Trophoblast cell (in vitro differentiated cells and primary cell): ENCODE results near the gene PAPPA.

ENCODE experiments used
- DNase-seq, 2 donors: peaks; one replicate each; pipeline ENCODE4 v3.0.0-alpha.2; 2016
- H2AFZ ChIP-seq: 2 replicates; pipeline ENCODE4 v1.6.1; 2013; ENCODE audit warnings: low read length, moderate library complexity, mild to moderate bottlenecking; ENCODE audit not compliant: insufficient read depth, poor library complexity
- H2AK5ac ChIP-seq: 2 replicates; pipeline ENCODE4 v1.6.1; 2013; ENCODE audit warnings: mild to moderate bottlenecking, low read length
- H2BK120ac ChIP-seq: 2 replicates; pipeline ENCODE4 v1.6.1; 2013; ENCODE audit warnings: low read length, mild to moderate bottlenecking, moderate library complexity; ENCODE audit not compliant: insufficient read depth, poor library complexity
- H2BK12ac ChIP-seq: 2 replicates; pipeline ENCODE4 v1.6.1; 2013; ENCODE audit warnings: mild to moderate bottlenecking, low read length, moderate library complexity
- H2BK5ac ChIP-seq: 2 replicates; pipeline ENCODE4 v1.6.1; 2013; ENCODE audit warnings: low read length, low read depth, moderate library complexity, mild to moderate bottlenecking; ENCODE audit not compliant: poor library complexity
- H3K14ac ChIP-seq: 2 replicates; pipeline ENCODE4 v1.6.1; 2013; ENCODE audit warnings: mild to moderate bottlenecking, low read length
- H3K18ac ChIP-seq: 2 replicates; pipeline ENCODE4 v1.6.1; 2013; ENCODE audit warnings: mild to moderate bottlenecking, low read length
- H3K23ac ChIP-seq: 2 replicates; pipeline ENCODE4 v1.6.1; 2013; ENCODE audit warnings: low read length
- H3K27ac ChIP-seq: 2 replicates; pipeline ENCODE4 v1.5.1; 2013; ENCODE audit warnings: low read depth, mild to moderate bottlenecking, inconsistent platforms, low read length, moderate library complexity
- H3K27me3 ChIP-seq: 2 replicates; pipeline ENCODE4 v1.6.1; 2013; ENCODE audit warnings: inconsistent platforms, mild to moderate bottlenecking, low read length, moderate library complexity; ENCODE audit not compliant: insufficient read depth
- H3K36me3 ChIP-seq, 2 experiments: 1 replicate in 1 of 2; 2 replicates in 1 of 2; pipeline ENCODE4 v1.6.1; 2013; ENCODE audit warnings: low read length in 2 of 2, mild to moderate bottlenecking in 2 of 2, moderate library complexity in 1 of 2; ENCODE audit not compliant: insufficient read depth in 2 of 2, control insufficient read depth in 1 of 2
- H3K4ac ChIP-seq: 2 replicates; pipeline ENCODE4 v1.6.1; 2013; ENCODE audit warnings: low read depth, mild to moderate bottlenecking, low read length, moderate library complexity
- H3K4me1 ChIP-seq, 2 experiments: 1 replicate in 1 of 2; 2 replicates in 1 of 2; pipeline ENCODE4 v1.6.1; 2013; ENCODE audit warnings: low read length in 2 of 2, mild to moderate bottlenecking in 2 of 2, moderate library complexity in 1 of 2; ENCODE audit not compliant: insufficient read depth in 2 of 2, control insufficient read depth in 1 of 2
- H3K4me2 ChIP-seq: 2 replicates; pipeline ENCODE4 v1.6.1; 2013; ENCODE audit warnings: inconsistent platforms, mild to moderate bottlenecking, low read length, moderate library complexity
- H3K4me3 ChIP-seq: 2 replicates; pipeline ENCODE4 v1.5.1; 2013; ENCODE audit warnings: mild to moderate bottlenecking, low read depth, low read length, inconsistent platforms
- H3K79me1 ChIP-seq: one replicate; pipeline ENCODE4 v1.6.1; 2013; ENCODE audit warnings: low read length
- H3K79me2 ChIP-seq: 2 replicates; pipeline ENCODE4 v1.6.1; 2013; ENCODE audit warnings: low read length, mild to moderate bottlenecking; ENCODE audit not compliant: control insufficient read depth, insufficient read depth, poor library complexity
- H3K9ac ChIP-seq: 2 replicates; pipeline ENCODE4 v1.6.1; 2013; ENCODE audit warnings: mild to moderate bottlenecking, low read length
- H3K9me3 ChIP-seq: 2 replicates; pipeline ENCODE4 v1.6.1; 2013; ENCODE audit warnings: low read depth, mild to moderate bottlenecking, control low read depth, inconsistent platforms, low read length; ENCODE audit not compliant: insufficient read depth
- H4K12ac ChIP-seq: 2 replicates; pipeline ENCODE4 v1.6.1; 2013; ENCODE audit warnings: low read depth, mild to moderate bottlenecking, low read length, moderate library complexity
- H4K8ac ChIP-seq: 2 replicates; pipeline ENCODE4 v1.6.1; 2013; ENCODE audit warnings: low read depth, mild to moderate bottlenecking, low read length, moderate library complexity
- H4K91ac ChIP-seq: one replicate; pipeline ENCODE4 v1.6.1; 2013; ENCODE audit warnings: low read depth, mild to moderate bottlenecking, low read length, moderate library complexity
- WGBS: extraction: QIAGEN DNeasy Blood & Tissue Kit; methylation state at CpG from one replicate; pipeline ENCODE4 v1.1.7; 2013; ENCODE audit warnings: missing lambda C conversion rate; ENCODE audit not compliant: insufficient read length, insufficient coverage; ENCODE audit errors: extremely low coverage; 5-methylcytosine and 5-hydroxymethylcytosine counted together

PAPPA gene

DNA sequence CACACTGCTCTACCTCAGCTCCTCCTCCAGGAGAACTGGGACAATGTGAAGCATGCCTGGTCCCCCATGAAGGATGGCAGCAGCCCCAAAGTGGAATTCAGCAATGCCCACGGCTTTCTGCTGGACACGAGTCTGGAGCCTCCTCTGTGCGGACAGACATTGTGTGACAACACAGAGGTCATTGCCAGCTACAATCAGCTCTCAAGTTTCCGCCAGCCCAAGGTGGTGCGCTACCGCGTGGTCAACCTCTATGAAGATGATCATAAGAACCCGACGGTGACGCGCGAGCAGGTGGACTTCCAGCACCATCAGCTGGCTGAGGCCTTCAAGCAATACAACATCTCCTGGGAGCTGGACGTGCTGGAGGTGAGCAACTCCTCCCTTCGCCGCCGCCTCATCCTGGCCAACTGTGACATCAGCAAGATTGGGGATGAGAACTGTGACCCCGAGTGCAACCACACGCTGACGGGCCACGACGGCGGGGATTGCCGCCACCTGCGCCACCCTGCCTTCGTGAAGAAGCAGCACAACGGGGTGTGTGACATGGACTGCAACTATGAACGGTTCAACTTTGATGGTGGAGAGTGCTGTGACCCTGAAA is 34.1 kb downstream of the PAPPA start:
- H3K9me3 ChIP-seq, result peaks cover 2% of the 10 kb centered on the region
- no peaks in the 10 kb centered on the region for H3K79me1 ChIP-seq
- H3K14ac ChIP-seq, result no peak overlapping the region
- no peaks in the 10 kb centered on the region for H3K27me3 ChIP-seq
- H3K4me2 ChIP-seq, result no peak overlapping the region
- no CpG with 5 or more reads among the region's 27 CpGs for WGBS
- H2BK5ac ChIP-seq, result no peak overlapping the region
- DNase-seq, result peak; percentile 38 to 39
- H3K4ac ChIP-seq, result no peak overlapping the region
- H4K12ac ChIP-seq, result no peak overlapping the region
- no peak overlapping the region for H3K27ac ChIP-seq
- no peak overlapping the region for H2BK12ac ChIP-seq
- no peak overlapping the region for H2AK5ac ChIP-seq
- H3K23ac ChIP-seq, result no peak overlapping the region
- no peaks in the 10 kb centered on the region for H3K4me1 ChIP-seq
- no peak overlapping the region for H3K9ac ChIP-seq
- H4K8ac ChIP-seq, result no peak overlapping the region
- peaks cover 3 to 11% of the 10 kb centered on the region in 2 experiments for H3K36me3 ChIP-seq
- H3K18ac ChIP-seq, result no peak overlapping the region
- no peak overlapping the region for H4K91ac ChIP-seq
- H3K4me3 ChIP-seq, result no peak overlapping the region
- H2AFZ ChIP-seq, result no peak overlapping the region
- H3K79me2 ChIP-seq, result no peaks in the 10 kb centered on the region
- no peak overlapping the region for H2BK120ac ChIP-seq

DNA sequence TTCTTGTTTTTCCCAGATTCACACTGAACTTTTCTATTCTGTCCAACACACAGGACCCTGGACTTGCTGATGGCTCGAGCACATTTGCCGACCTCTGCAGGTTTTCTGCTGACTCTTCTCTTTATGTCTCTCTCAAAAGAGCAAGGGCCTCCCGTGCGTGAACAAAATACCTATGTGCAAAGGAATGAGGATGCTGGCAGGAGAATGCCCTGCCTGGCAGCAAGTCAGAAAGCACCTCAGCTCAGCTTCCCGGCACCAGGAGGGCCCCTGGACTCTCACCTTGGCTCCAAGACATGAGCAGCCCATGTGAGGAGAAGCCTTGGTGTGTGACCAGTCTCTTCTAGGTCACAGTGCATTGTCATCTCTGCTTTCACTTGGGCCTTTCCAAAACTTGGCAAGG is 36.1 kb downstream of the PAPPA start:
- H3K79me1 ChIP-seq, result no peaks in the 10 kb centered on the region

DNA sequence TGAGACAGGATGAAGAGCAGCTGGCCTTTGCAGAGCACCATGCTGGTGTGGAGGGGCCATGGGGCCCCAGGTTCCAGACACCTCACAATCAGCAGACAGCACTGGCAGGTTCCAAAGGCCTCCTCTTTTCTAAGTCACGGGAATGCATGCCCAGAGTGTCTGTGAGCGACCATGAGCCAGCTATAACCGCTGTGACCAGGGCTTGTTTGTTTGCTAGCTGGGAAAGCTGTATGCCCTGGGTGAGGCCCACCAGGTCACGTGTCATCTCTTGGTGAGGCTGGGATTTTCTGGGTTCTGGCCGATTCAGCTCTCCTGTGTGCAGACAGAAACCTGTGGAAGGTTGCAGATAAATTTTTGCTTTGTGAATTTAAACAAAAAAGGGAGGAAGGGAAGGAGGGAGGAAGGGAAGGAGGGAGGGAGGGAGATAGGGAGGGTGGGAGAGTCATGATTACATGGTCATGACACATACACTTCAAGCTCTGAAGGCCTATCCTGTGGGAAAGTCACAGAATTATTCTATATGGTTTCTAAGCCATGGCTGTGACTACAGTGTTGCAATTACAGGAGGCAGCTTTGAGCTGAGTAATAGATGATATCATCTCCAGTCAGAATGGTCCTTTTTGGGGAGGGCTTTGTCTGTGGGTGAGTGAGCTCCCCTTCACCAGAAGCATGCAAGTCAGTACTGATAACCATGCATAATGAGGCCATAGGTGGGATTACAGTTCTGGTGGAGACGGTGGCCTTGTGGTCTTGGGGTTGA is 37.2 kb downstream of the PAPPA start:
- Histone ChIP-seq H4K8ac (no peak overlapping the region), H3K14ac (no peak overlapping the region), H2BK120ac (no peak overlapping the region), H3K79me1 (no peaks in the 10 kb centered on the region), H3K23ac (no peak overlapping the region), H3K4me3 (no peak overlapping the region), H2BK5ac (no peak overlapping the region), H2AK5ac (no peak overlapping the region), H4K12ac (no peak overlapping the region), H3K4ac (no peak overlapping the region), H3K27me3 (no peaks in the 10 kb centered on the region), H3K79me2 (no peaks in the 10 kb centered on the region), H3K9ac (no peak overlapping the region), H3K36me3 (peaks cover 3 to 11% of the 10 kb centered on the region in 2 experiments), H2AFZ (no peak overlapping the region), H3K4me2 (no peak overlapping the region), H3K18ac (no peak overlapping the region), H2BK12ac (no peak overlapping the region), H3K27ac (no peak overlapping the region), H4K91ac (no peak overlapping the region), H3K4me1 (no peaks in the 10 kb centered on the region), H3K9me3 (peaks cover 2% of the 10 kb centered on the region)
- no CpG with 5 or more reads among the region's 6 CpGs for WGBS
- no peak for DNase-seq

More for the DNA sequence above, 36.1 kb downstream of the PAPPA start:
- Histone ChIP-seq H2BK120ac (no peak overlapping the region), H3K9ac (no peak overlapping the region), H2BK5ac (no peak overlapping the region), H3K27me3 (no peaks in the 10 kb centered on the region), H2BK12ac (no peak overlapping the region), H3K23ac (no peak overlapping the region), H4K8ac (no peak overlapping the region), H2AFZ (no peak overlapping the region), H3K4ac (no peak overlapping the region), H3K9me3 (peaks cover 2% of the 10 kb centered on the region), H4K12ac (no peak overlapping the region), H3K79me2 (no peaks in the 10 kb centered on the region), H3K36me3 (peaks cover 3 to 11% of the 10 kb centered on the region in 2 experiments), H3K4me2 (no peak overlapping the region), H3K27ac (no peak overlapping the region), H2AK5ac (no peak overlapping the region), H3K14ac (no peak overlapping the region), H3K4me3 (no peak overlapping the region), H3K4me1 (no peaks in the 10 kb centered on the region), H3K18ac (no peak overlapping the region), H4K91ac (no peak overlapping the region)
- WGBS, result no CpG with 5 or more reads among the region's 5 CpGs
- DNase-seq, result no peak

DNA sequence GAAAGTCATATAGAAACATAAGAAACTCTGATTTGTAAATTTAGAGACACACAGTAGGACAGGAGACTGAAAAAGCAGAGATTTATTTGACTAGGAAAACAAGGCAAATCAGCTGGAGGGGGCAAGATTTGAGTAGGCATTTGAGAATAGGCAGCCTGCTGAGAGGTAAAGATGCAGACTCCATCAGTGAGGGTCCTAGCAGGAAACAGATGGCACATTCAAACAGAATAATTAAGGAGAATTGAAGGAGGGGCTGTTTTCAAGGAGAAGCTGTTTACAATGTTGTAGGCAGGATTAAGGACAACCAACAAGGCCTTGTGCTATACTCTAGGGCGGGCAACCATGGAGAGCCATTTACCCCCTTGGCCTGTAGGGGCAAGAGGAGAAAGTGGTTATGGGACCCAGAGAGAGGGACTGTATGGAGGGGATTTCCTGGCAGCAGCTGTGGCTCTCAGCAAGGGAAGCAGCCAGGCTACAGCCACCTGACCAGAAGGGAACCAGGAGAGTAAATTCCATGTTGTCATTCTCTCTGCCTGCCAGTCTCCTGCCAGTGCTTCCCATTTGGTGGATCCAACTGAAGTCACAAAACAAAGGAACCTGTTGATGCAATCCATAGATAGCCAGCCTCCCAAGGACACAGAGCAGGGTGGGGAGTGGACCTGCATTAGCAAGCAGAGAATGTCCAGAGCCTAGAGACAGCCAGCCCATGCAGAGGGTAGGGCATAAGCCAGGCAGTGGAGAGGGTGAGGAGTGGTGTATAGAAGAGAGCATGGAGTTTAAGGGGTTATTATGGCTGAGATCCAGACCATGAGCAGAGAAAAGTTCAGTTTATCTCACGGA is 38.2 kb downstream of the PAPPA start:
- H3K27me3 ChIP-seq, result no peaks in the 10 kb centered on the region
- no peak overlapping the region for H3K4ac ChIP-seq
- H2AK5ac ChIP-seq, result no peak overlapping the region
- no peak overlapping the region for H4K12ac ChIP-seq
- H2BK5ac ChIP-seq, result no peak overlapping the region
- no peak overlapping the region for H3K18ac ChIP-seq
- peaks cover 2% of the 10 kb centered on the region for H3K9me3 ChIP-seq
- no peak overlapping the region for H3K9ac ChIP-seq
- no peak overlapping the region for H3K4me2 ChIP-seq
- H2AFZ ChIP-seq, result no peak overlapping the region
- H2BK12ac ChIP-seq, result no peak overlapping the region
- H4K91ac ChIP-seq, result no peak overlapping the region
- H4K8ac ChIP-seq, result no peak overlapping the region
- no peaks in the 10 kb centered on the region for H3K79me2 ChIP-seq
- no CpG with 5 or more reads among the region's 2 CpGs for WGBS
- no peak for DNase-seq
- no peak overlapping the region for H3K27ac ChIP-seq
- H3K79me1 ChIP-seq, result no peaks in the 10 kb centered on the region
- H2BK120ac ChIP-seq, result no peak overlapping the region
- no peak overlapping the region for H3K4me3 ChIP-seq
- H3K4me1 ChIP-seq, result no peaks in the 10 kb centered on the region
- peaks cover 3 to 11% of the 10 kb centered on the region in 2 experiments for H3K36me3 ChIP-seq
- no peak overlapping the region for H3K23ac ChIP-seq
- H3K14ac ChIP-seq, result no peak overlapping the region
